Glutamatergic neuron (in vitro differentiated cells): ENCODE results near the gene KRT7. TPM values are rescaled to one million over a fixed set of nuclear protein-coding genes. Genes with fewer than 3 reads are reported as not detected.

ENCODE experiments used
- DNase-seq: peaks from one replicate; pipeline ENCODE4 v3.0.0; 2022
- H3K27ac Mint-ChIP-seq: one replicate; pipeline ENCODE4 v1.8.0; 2020; ENCODE audit warnings: mild to moderate bottlenecking, mixed read lengths, inconsistent platforms; ENCODE audit not compliant: unreplicated experiment
- H3K27me3 Mint-ChIP-seq: one replicate; pipeline ENCODE4 v1.8.0; 2020; ENCODE audit warnings: mild to moderate bottlenecking, moderate library complexity, mixed read lengths, inconsistent platforms; ENCODE audit not compliant: unreplicated experiment
- H3K36me3 Mint-ChIP-seq: one replicate; pipeline ENCODE4 v1.8.0; 2020; ENCODE audit warnings: mild to moderate bottlenecking, mixed read lengths, inconsistent platforms; ENCODE audit not compliant: unreplicated experiment
- H3K4me1 Mint-ChIP-seq: one replicate; pipeline ENCODE4 v1.8.0; 2020; ENCODE audit warnings: mild to moderate bottlenecking, low read depth, mixed read lengths, inconsistent platforms; ENCODE audit not compliant: unreplicated experiment
- H3K4me3 Mint-ChIP-seq: one replicate; pipeline ENCODE4 v1.8.0; 2020; ENCODE audit warnings: mild to moderate bottlenecking, mixed read lengths, inconsistent platforms; ENCODE audit not compliant: unreplicated experiment
- H3K9me3 Mint-ChIP-seq: one replicate; pipeline ENCODE4 v1.8.0; 2020; ENCODE audit warnings: mild to moderate bottlenecking, moderate library complexity, mixed read lengths, inconsistent platforms; ENCODE audit not compliant: unreplicated experiment
- CTCF ChIP-seq: fragments of 200-600 bp; sonication (generic); IDR thresholded peaks from one replicate; pipeline ENCODE4 v1.5.0; 2021; ENCODE audit not compliant: partially characterized antibody, unreplicated experiment
- total RNA-seq: library from RNA; stranded (reverse); fragmentation: NEBNext Ultra II Directional; extraction: Animal tissue kit (Norgen Biotek cat#: 25700); gene quantifications from one replicate; pipeline ENCODE4 v1.2.1, GENCODE V29; 2021; ENCODE audit not compliant: unreplicated experiment

KRT7 gene
- total RNA-seq, 1 donor from 2014 or later: not detected

GRCh38 chr12:52232203-52232673, 805 bp upstream of the KRT7 start:
- no peak overlapping the region for H3K27ac Mint-ChIP-seq
- DNase-seq: no peak
- peaks cover 5% of the 10 kb centered on the region for H3K4me1 Mint-ChIP-seq
- H3K36me3 Mint-ChIP-seq: no peaks in the 10 kb centered on the region
- peaks cover 16% of the 10 kb centered on the region for H3K27me3 Mint-ChIP-seq
- peaks cover 6% of the 10 kb centered on the region for H3K9me3 Mint-ChIP-seq
- no peak for TF ChIP-seq CTCF
- peak overlapping the region; percentile 43 for H3K4me3 Mint-ChIP-seq

- peaks cover 6% of the 10 kb centered on the region for H3K9me3 Mint-ChIP-seq
- H3K4me1 Mint-ChIP-seq: peaks cover 5% of the 10 kb centered on the region
- H3K27me3 Mint-ChIP-seq: peaks cover 16% of the 10 kb centered on the region
- no peak for TF ChIP-seq CTCF
- no peak overlapping the region for H3K27ac Mint-ChIP-seq
- peak overlapping the region; percentile 70 for H3K4me3 Mint-ChIP-seq
- no peak for DNase-seq
- no peaks in the 10 kb centered on the region for H3K36me3 Mint-ChIP-seq
Measured at GRCh38 chr12:52233462-52234207, 592 bp downstream of the KRT7 start.

- Mint-ChIP-seq H3K4me3 (no peak overlapping the region), H3K36me3 (no peaks in the 10 kb centered on the region), H3K27me3 (peaks cover 15% of the 10 kb centered on the region), H3K4me1 (peaks cover 5% of the 10 kb centered on the region), H3K27ac (no peak overlapping the region), H3K9me3 (peaks cover 5% of the 10 kb centered on the region)
- TF ChIP-seq CTCF: no peak
- DNase-seq: no peak
Measured at GRCh38 chr12:52234223-52234810, 1.3 kb downstream of the KRT7 start.

GRCh38 chr12:52235001-52235764, 2.1 kb downstream of the KRT7 start:
- Mint-ChIP-seq H3K9me3 (peaks cover 4% of the 10 kb centered on the region), H3K27ac (no peak overlapping the region), H3K4me3 (no peak overlapping the region), H3K27me3 (peaks cover 15% of the 10 kb centered on the region), H3K4me1 (peaks cover 5% of the 10 kb centered on the region), H3K36me3 (no peaks in the 10 kb centered on the region)
- TF ChIP-seq CTCF: no peak
- no peak for DNase-seq
